K562 (cell line): ENCODE data around the gene USP19. TPM values are rescaled to one million over a fixed set of nuclear protein-coding genes. Genes with fewer than 3 reads are reported as not detected.
A peak's percentile ranks its signal among the peaks of the same experiment; 100 is the strongest.

Experiments
- ARID4B ChIP-seq: sonication (generic); formaldehyde crosslinking; IDR thresholded peaks from 2 replicates; pipeline ENCODE4 v1.8.0; 2022; ENCODE audit warnings: mild to moderate bottlenecking, missing genetic modification reagents
- CCNT2 ChIP-seq: IDR thresholded peaks from 2 replicates; pipeline ENCODE4 v1.6.1; 2011; ENCODE audit warnings: borderline replicate concordance, low read depth, mild to moderate bottlenecking, moderate library complexity, mixed read lengths, low read length; ENCODE audit not compliant: insufficient read length; ENCODE audit errors: extremely low read depth
- CREB1 ChIP-seq, 2 experiments: sonication (generic) in 1 of 2; formaldehyde crosslinking in 1 of 2; IDR thresholded peaks; 2 replicates each; pipeline versions ENCODE4 v1.6.1 to v1.8.0; 2012 to 2022; ENCODE audit warnings: inconsistent platforms in 1 of 2, mild to moderate bottlenecking in 1 of 2, missing genetic modification reagents in 1 of 2, moderate library complexity in 1 of 2
- CXXC5 ChIP-seq: fragments of 250-450 bp; sonication (Bioruptor Pico); IDR thresholded peaks from 2 replicates; pipeline ENCODE4 v1.8.0; 2022; ENCODE audit warnings: inconsistent platforms, mild to moderate bottlenecking, moderate library complexity
- HMGN3 ChIP-seq: IDR thresholded peaks from 2 replicates; pipeline ENCODE4 v1.6.1; 2011; ENCODE audit warnings: borderline replicate concordance, low read depth, mild to moderate bottlenecking, mixed read lengths, low read length; ENCODE audit not compliant: insufficient read length; ENCODE audit errors: extremely low read depth
- IRF1 ChIP-seq: sonication (generic); formaldehyde crosslinking; IDR thresholded peaks from 2 replicates; pipeline ENCODE4 v1.8.0; 2022; ENCODE audit warnings: missing genetic modification reagents, mild to moderate bottlenecking, borderline replicate concordance
- NKRF ChIP-seq: fragments of 450-650 bp; IDR thresholded peaks from 2 replicates; pipeline ENCODE4 v1.6.1; 2016; ENCODE audit warnings: borderline replicate concordance
- PBX2 ChIP-seq, 2 experiments: IDR thresholded peaks in 1 of 2; conservative IDR thresholded peaks in 1 of 2; 2 replicates each; pipeline ENCODE4 v1.6.1; 2016; ENCODE audit warnings: low read depth in 2 of 2, mild to moderate bottlenecking in 1 of 2, missing compliant biosample characterization in 1 of 2, missing genetic modification characterization in 1 of 2, moderate library complexity in 1 of 2
- TGIF2 ChIP-seq: sonication (generic); formaldehyde crosslinking; IDR thresholded peaks from 2 replicates; pipeline ENCODE4 v1.8.1; 2022; ENCODE audit warnings: mild to moderate bottlenecking, missing genetic modification reagents, moderate library complexity
- ZNF197 ChIP-seq: fragments of 200-800 bp; sonication (Bioruptor generic); IDR thresholded peaks from 2 replicates; pipeline ENCODE4 v1.6.1; 2016; ENCODE audit warnings: low read depth, missing genetic modification characterization, missing compliant biosample characterization
- ZNF512 ChIP-seq: IDR thresholded peaks from 2 replicates; pipeline ENCODE4 v1.6.1; 2016; ENCODE audit warnings: missing genetic modification characterization, missing compliant biosample characterization
- polyA plus RNA-seq, 8 experiments: library from polyadenylated mRNA; depleted of rRNA in 4 of 8; stranded (reverse) in 5 of 8; unstranded in 3 of 8; fragments of >200 nt; fragmentation: Nextera tagmentation in 2 of 8; fragmentation: Illumina TruSeq in 1 of 8; extraction: Ambion mirVana in 2 of 8; extraction: Trizol in 1 of 8; gene quantifications; 2 replicates each; pipeline versions ENCODE4 v1.2.1 to v1.2.3, GENCODE V29; 2011 to 2014; ENCODE audit warnings: inconsistent platforms in 1 of 8, missing spikeins in 1 of 8
- total RNA-seq, 7 experiments: library from RNA; depleted of rRNA in 6 of 7; stranded (reverse); fragments of >200 nt in 6 of 7; fragmentation: Illumina TruSeq in 2 of 7; extraction: Trizol in 2 of 7; gene quantifications; 2 replicates each; pipeline versions ENCODE4 v1.2.1 to v1.2.3, GENCODE V29; 2011 to 2021; ENCODE audit warnings: low replicate concordance in 1 of 7

The USP19 gene
- total and polyA plus RNA-seq, 9 of the 15 experiments (the other 6 are each of a cell fraction or from before 2014, with no cell fraction given) = 0.24 to 65.9 (median 36.9) TPM

- TF ChIP-seq ZNF512 = no peak
- peak; percentile 80 for TF ChIP-seq CCNT2
- peak; percentile 44; the same call in 1 of the 2 replicates for TF ChIP-seq TGIF2
- peak; percentile 61 for TF ChIP-seq CXXC5 (CRISPR knock-in tag)
- peak; percentile 66 for TF ChIP-seq CREB1 (IDR thresholded peaks at IDR 0.05)
- TF ChIP-seq CREB1 (CRISPR knock-in tag; IDR thresholded peaks at IDR 0.05) = peak; percentile 74
- no peak for TF ChIP-seq PBX2 (CRISPR knock-in tag; IDR thresholded peaks at IDR 0.05; ENCODE audit: low read depth)
- no peak for TF ChIP-seq PBX2 (tag; conservative IDR thresholded peaks at IDR 0.05; ENCODE audit: low read depth)
- TF ChIP-seq IRF1 (CRISPR knock-in tag) = no peak
- TF ChIP-seq HMGN3 = peak; percentile 47
- TF ChIP-seq ZNF197 (CRISPR knock-in tag) = peak; percentile 79
- TF ChIP-seq NKRF = 0 out of 2 replicates have a peak, but pooled peaks have one; percentile 43
- TF ChIP-seq ARID4B = peak; percentile 31; the same call in 1 of the 2 replicates
Measured at GRCh38 chr3:49092938-49093852, 27.4 kb downstream of the USP19 start (continued).
